GM12878 (cell line): Measurements from ENCODE around the gene SH3BGRL2. TPM values are rescaled to one million over a fixed set of nuclear protein-coding genes. Genes with fewer than 3 reads are reported as not detected.

Source experiments
- ATAC-seq: fragments of 200-7000 bp; cut with Tn5 transposase; 3 replicates; pipeline ENCODE4 v1.9.1; 2020; ENCODE audit warnings: mild to moderate bottlenecking, moderate library complexity
- BruUV-seq: library from RNA; stranded (reverse); fragments of 400-500 nt; replicated peaks from 2 replicates; lab custom pipeline; 2021; lab: Mats Ljungman, UMichigan
- CTCF ChIA-PET: fragments of 300-600 bp; sonication (Branson Sonifier 250); formaldehyde crosslinking; extraction: SDS; loops from one replicate; lab custom pipeline; 2021; ENCODE audit warnings: inconsistent platforms; lab: Yijun Ruan, JAX
- POLR2A ChIA-PET: fragments of 350-600 bp; formaldehyde crosslinking; extraction: SDS; loops from one replicate; lab custom pipeline; 2021; ENCODE audit warnings: inconsistent platforms; lab: Charles Lee
- RAD21 ChIA-PET: fragments of 300-600 bp; sonication (Branson Sonifier 250); formaldehyde crosslinking; loops from one replicate; lab custom pipeline; 2023; ENCODE audit warnings: antibody characterized with exemption; ENCODE audit not compliant: unreplicated experiment; lab: Charles Lee
- SMC1A ChIA-PET: fragments of 300-600 bp; sonication (Branson Sonifier 250); formaldehyde crosslinking; loops from one replicate; lab custom pipeline; 2023; ENCODE audit not compliant: unreplicated experiment, uncharacterized antibody; lab: Charles Lee
- DNase-seq: peaks from one replicate; pipeline ENCODE4 v3.0.0-alpha.2; 2011; ENCODE audit warnings: low read depth, low spot score
- FAIRE-seq: peaks from 3 replicates; lab custom pipeline; 2011; peaks lifted over from hg19 to GRCh38; lab: Jason Lieb, UNC
- H2AFZ ChIP-seq: 2 replicates; pipeline ENCODE4 v1.6.0; 2011; ENCODE audit warnings: low read depth, low read length, control low read depth; ENCODE audit not compliant: control insufficient read depth
- H3K27ac ChIP-seq: 2 replicates; pipeline ENCODE4 v1.5.1; 2011; ENCODE audit warnings: control low read depth; ENCODE audit not compliant: control insufficient read depth, insufficient read depth
- H3K27me3 ChIP-seq, 2 experiments: replicated peaks in 1 of 2; 2 replicates each; pipeline versions ENCODE4 v1.6.0 to v1.6.1; 2011; ENCODE audit warnings: low read length in 1 of 2; ENCODE audit not compliant: control insufficient read depth in 2 of 2, insufficient read depth in 2 of 2
- H3K36me3 ChIP-seq, 2 experiments: 2 replicates each; pipeline ENCODE4 v1.5.1; 2011; ENCODE audit warnings: low read length in 1 of 2; ENCODE audit not compliant: control insufficient read depth in 2 of 2, insufficient read depth in 2 of 2
- H3K4me1 ChIP-seq: 2 replicates; pipeline ENCODE4 v1.6.1; 2011; ENCODE audit warnings: mild to moderate bottlenecking, low read length, moderate library complexity, mixed read lengths; ENCODE audit not compliant: control insufficient read depth, insufficient read depth
- H3K4me2 ChIP-seq: 2 replicates; pipeline ENCODE4 v1.6.0; 2011; ENCODE audit warnings: control low read depth; ENCODE audit not compliant: control insufficient read depth, insufficient read depth
- H3K4me3 ChIP-seq: fragments of 200-600 bp; sonication (generic); 2 replicates; pipeline ENCODE4 v1.5.1; 2016
- H3K79me2 ChIP-seq: 2 replicates; pipeline ENCODE4 v1.6.0; 2011; ENCODE audit warnings: low read length; ENCODE audit not compliant: control insufficient read depth, insufficient read depth
- H3K9ac ChIP-seq: 2 replicates; pipeline ENCODE4 v1.8.0; 2011; ENCODE audit warnings: low read length, control low read depth, mixed read lengths; ENCODE audit not compliant: control insufficient read depth, insufficient read depth
- H3K9me3 ChIP-seq: replicated peaks from 3 replicates; pipeline ENCODE4 v1.5.1; 2011; ENCODE audit warnings: mild to moderate bottlenecking, low read length; ENCODE audit not compliant: control insufficient read depth, insufficient read depth
- H4K20me1 ChIP-seq: 2 replicates; pipeline ENCODE4 v1.6.0; 2011; ENCODE audit not compliant: control insufficient read depth, insufficient read depth
- CBFB ChIP-seq: IDR thresholded peaks from 2 replicates; pipeline ENCODE4 v1.6.1; 2016; ENCODE audit warnings: antibody characterized with exemption, low read depth
- FOXM1 ChIP-seq: IDR thresholded peaks from 2 replicates; pipeline ENCODE4 v1.6.1; 2012; ENCODE audit warnings: low read depth, mild to moderate bottlenecking, inconsistent platforms, low read length, moderate library complexity
- JUNB ChIP-seq: IDR thresholded peaks from 2 replicates; pipeline ENCODE4 v1.6.1; 2016; ENCODE audit warnings: antibody characterized with exemption, mild to moderate bottlenecking
- NBN ChIP-seq: fragments of 450-650 bp; IDR thresholded peaks from 2 replicates; pipeline ENCODE4 v1.6.1; 2016
- NKRF ChIP-seq: fragments of 450-650 bp; conservative IDR thresholded peaks from 2 replicates; pipeline ENCODE4 v1.6.1; 2017; ENCODE audit warnings: mild to moderate bottlenecking, moderate library complexity
- PML ChIP-seq: IDR thresholded peaks from 2 replicates; pipeline ENCODE4 v1.6.1; 2012; ENCODE audit warnings: low read length, inconsistent platforms
- PRDM15 ChIP-seq: fragments of 450-650 bp; formaldehyde crosslinking; IDR thresholded peaks from 2 replicates; pipeline ENCODE4 v1.4.0; 2020; ENCODE audit warnings: mild to moderate bottlenecking, moderate library complexity
- RFX5 ChIP-seq: IDR thresholded peaks from 2 replicates; pipeline ENCODE4 v1.6.1; 2011; ENCODE audit warnings: low read depth, low read length, improper control_type of control experiment
- SIX5 ChIP-seq: IDR thresholded peaks from 2 replicates; pipeline ENCODE4 v1.6.1; 2011; ENCODE audit warnings: mild to moderate bottlenecking, low read depth, low read length, moderate library complexity; ENCODE audit not compliant: severe bottlenecking
- SRF ChIP-seq, 2 experiments: IDR thresholded peaks; 2 replicates each; pipeline ENCODE4 v1.6.1; 2011; ENCODE audit warnings: low read depth in 2 of 2, low read length in 2 of 2, mild to moderate bottlenecking in 1 of 2, moderate library complexity in 1 of 2
- TAF1 ChIP-seq: IDR thresholded peaks from 2 replicates; pipeline ENCODE4 v1.6.1; 2011; ENCODE audit warnings: mild to moderate bottlenecking, low read depth, low read length, borderline replicate concordance
- YBX1 ChIP-seq: fragments of 450-650 bp; IDR thresholded peaks from 2 replicates; pipeline ENCODE4 v1.6.1; 2016; ENCODE audit warnings: antibody characterized with exemption
- ZNF622 ChIP-seq: fragments of 450-650 bp; IDR thresholded peaks from 2 replicates; pipeline ENCODE4 v1.6.1; 2017; ENCODE audit warnings: mild to moderate bottlenecking, inconsistent platforms
- WGBS: methylation state at CpG from one replicate; pipeline ENCODE4 v1.1.6; 2016; ENCODE audit warnings: low lambda C conversion rate; ENCODE audit not compliant: insufficient replicate concordance, insufficient coverage; ENCODE audit errors: missing lambda C conversion rate; 5-methylcytosine and 5-hydroxymethylcytosine counted together
- in situ Hi-C: fragments of 300-500 bp; cut with MboI; formaldehyde crosslinking; loops from 9 replicates; pipeline ENCODE4 v1.14.3; 2018; ENCODE audit warnings: mixed read lengths
- intact Hi-C: fragments of 100-400 bp; cut with micrococcal nuclease; formaldehyde crosslinking; loops from one replicate; pipeline ENCODE4 v1.14.2; 2022; ENCODE audit not compliant: unreplicated experiment
- polyA plus RNA-seq, 11 experiments: library from polyadenylated mRNA; depleted of rRNA in 4 of 11; unstranded in 6 of 11; stranded (reverse) in 5 of 11; fragments of >200 nt; fragmentation: Nextera tagmentation in 4 of 11; fragmentation: Illumina TruSeq in 1 of 11; extraction: Ambion mirVana in 4 of 11; extraction: Trizol in 1 of 11; gene quantifications; 1 replicate in 1 of 11; 2 replicates in 10 of 11; pipeline versions ENCODE4 v1.2.1 to v1.2.3, GENCODE V29; 2011 to 2016; ENCODE audit warnings: inconsistent platforms in 2 of 11, missing spikeins in 2 of 11, low read depth in 1 of 11
- total RNA-seq, 4 experiments: library from RNA; depleted of rRNA in 3 of 4; stranded (reverse); fragments of >200 nt in 3 of 4; fragmentation: Illumina TruSeq in 1 of 4; extraction: Trizol in 1 of 4; gene quantifications; 2 replicates each; pipeline versions ENCODE4 v1.2.1 to v1.2.3, GENCODE V29; 2013 to 2021
- TF ChIP-seq, protein P1 (sequence below): IDR thresholded peaks from 2 replicates; pipeline ENCODE4 v1.6.1; 2011; ENCODE audit warnings: borderline replicate concordance, low read depth, mild to moderate bottlenecking, moderate library complexity, low read length; ENCODE audit not compliant: insufficient read depth, poor library complexity, severe bottlenecking
- TF ChIP-seq, protein P2 (sequence below): fragments of 450-650 bp; IDR thresholded peaks from 2 replicates; pipeline ENCODE4 v1.6.1; 2017; ENCODE audit warnings: mild to moderate bottlenecking
- TF ChIP-seq, protein P3 (sequence below): fragments of 450-650 bp; IDR thresholded peaks from 2 replicates; pipeline ENCODE4 v1.6.1; 2014; ENCODE audit warnings: mild to moderate bottlenecking

The SH3BGRL2 gene
- total and polyA plus RNA-seq, 10 of the 15 experiments (the other 5 are each of a cell fraction or from before 2014, with no cell fraction given), result 0.03 to 0.37 (median 0.21) TPM

GRCh38 chr6:79650950-79651349 is 19.8 kb downstream of the SH3BGRL2 start:
- no peak overlapping the region for H3K4me2 ChIP-seq
- ATAC-seq (no peak), FAIRE-seq (no peak), DNase-seq (no peak)
- H3K27ac ChIP-seq, result no peak overlapping the region
- CTCF ChIA-PET, result no interaction called here
- POLR2A ChIA-PET, result no interaction called here
- H3K9me3 ChIP-seq, result no peaks in the 10 kb centered on the region
- intact Hi-C loops, result no loop called here
- no peaks in the 10 kb centered on the region for H3K27me3 ChIP-seq
- in situ Hi-C loops, result no loop called here
- H3K79me2 ChIP-seq, result no peaks in the 10 kb centered on the region
- H3K4me1 ChIP-seq, result no peaks in the 10 kb centered on the region
- WGBS, result 1% methylated on average over 3 of the region's 3 CpGs
- RAD21 ChIA-PET, result no interaction called here
- no peak overlapping the region for H2AFZ ChIP-seq
- SMC1A ChIA-PET, result interaction anchor here (0.6 kb wide), 1 partner anchor 51 kb away, joined by 3 read pairs; no protein-coding TSS in a partner anchor
- no peaks in the 10 kb centered on the region for H4K20me1 ChIP-seq
- H3K36me3 ChIP-seq, result no peaks in the 10 kb centered on the region
- no peak overlapping the region for H3K9ac ChIP-seq
- no peak overlapping the region for H3K4me3 ChIP-seq
- no TSS peak for BruUV-seq
- TF ChIP-seq NBN (no peak), TAF1 (no peak), ZNF622 (no peak), PML (no peak), RFX5 (no peak), NKRF (no peak), JUNB (no peak), FOXM1 (no peak), SIX5 (no peak), YBX1 (no peak), PRDM15 (CRISPR knock-in tag) (no peak), SRF (IDR thresholded peaks at IDR 0.05; ENCODE audit: low read depth in 2 of 2, low read length in 2 of 2) (no peak), CBFB (no peak)
- TF ChIP-seq, protein P1, sequence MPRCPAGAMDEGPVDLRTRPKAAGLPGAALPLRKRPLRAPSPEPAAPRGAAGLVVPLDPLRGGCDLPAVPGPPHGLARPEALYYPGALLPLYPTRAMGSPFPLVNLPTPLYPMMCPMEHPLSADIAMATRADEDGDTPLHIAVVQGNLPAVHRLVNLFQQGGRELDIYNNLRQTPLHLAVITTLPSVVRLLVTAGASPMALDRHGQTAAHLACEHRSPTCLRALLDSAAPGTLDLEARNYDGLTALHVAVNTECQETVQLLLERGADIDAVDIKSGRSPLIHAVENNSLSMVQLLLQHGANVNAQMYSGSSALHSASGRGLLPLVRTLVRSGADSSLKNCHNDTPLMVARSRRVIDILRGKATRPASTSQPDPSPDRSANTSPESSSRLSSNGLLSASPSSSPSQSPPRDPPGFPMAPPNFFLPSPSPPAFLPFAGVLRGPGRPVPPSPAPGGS, result no peak
- TF ChIP-seq, protein P2, sequence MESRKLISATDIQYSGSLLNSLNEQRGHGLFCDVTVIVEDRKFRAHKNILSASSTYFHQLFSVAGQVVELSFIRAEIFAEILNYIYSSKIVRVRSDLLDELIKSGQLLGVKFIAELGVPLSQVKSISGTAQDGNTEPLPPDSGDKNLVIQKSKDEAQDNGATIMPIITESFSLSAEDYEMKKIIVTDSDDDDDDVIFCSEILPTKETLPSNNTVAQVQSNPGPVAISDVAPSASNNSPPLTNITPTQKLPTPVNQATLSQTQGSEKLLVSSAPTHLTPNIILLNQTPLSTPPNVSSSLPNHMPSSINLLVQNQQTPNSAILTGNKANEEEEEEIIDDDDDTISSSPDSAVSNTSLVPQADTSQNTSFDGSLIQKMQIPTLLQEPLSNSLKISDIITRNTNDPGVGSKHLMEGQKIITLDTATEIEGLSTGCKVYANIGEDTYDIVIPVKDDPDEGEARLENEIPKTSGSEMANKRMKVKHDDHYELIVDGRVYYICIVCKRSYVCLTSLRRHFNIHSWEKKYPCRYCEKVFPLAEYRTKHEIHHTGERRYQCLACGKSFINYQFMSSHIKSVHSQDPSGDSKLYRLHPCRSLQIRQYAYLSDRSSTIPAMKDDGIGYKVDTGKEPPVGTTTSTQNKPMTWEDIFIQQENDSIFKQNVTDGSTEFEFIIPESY, result no peak
- TF ChIP-seq, protein P3, sequence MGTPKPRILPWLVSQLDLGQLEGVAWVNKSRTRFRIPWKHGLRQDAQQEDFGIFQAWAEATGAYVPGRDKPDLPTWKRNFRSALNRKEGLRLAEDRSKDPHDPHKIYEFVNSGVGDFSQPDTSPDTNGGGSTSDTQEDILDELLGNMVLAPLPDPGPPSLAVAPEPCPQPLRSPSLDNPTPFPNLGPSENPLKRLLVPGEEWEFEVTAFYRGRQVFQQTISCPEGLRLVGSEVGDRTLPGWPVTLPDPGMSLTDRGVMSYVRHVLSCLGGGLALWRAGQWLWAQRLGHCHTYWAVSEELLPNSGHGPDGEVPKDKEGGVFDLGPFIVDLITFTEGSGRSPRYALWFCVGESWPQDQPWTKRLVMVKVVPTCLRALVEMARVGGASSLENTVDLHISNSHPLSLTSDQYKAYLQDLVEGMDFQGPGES, result no peak
